OCI-M1 (cell line): ENCODE data around the gene WASHC3.

Experiments used
- DNase-seq: peaks from one replicate; lab custom pipeline; 2025; lab: John Stamatoyannopoulos, UW

Gene WASHC3

DNA sequence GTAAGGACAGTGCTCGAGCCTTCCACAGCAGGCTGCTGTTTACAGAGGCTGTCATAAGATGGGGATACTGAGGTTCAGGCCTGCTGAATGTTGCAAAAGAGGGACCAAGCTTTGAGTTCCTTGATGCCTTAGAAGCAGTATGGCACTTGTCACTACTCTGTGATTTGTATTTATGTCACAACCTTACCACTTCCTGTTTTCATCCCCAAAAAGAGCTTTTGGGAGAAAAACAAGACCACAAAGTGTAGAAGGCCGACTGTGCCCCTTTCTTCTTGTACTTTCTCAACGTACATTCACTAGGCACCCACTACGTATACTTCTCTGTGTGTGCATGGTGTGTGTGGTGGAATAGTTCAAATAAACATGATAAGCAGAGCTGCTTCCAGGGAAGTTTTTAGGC is 94.3 kb downstream of the WASHC3 start:
- peak; percentile 34 for DNase-seq

DNA sequence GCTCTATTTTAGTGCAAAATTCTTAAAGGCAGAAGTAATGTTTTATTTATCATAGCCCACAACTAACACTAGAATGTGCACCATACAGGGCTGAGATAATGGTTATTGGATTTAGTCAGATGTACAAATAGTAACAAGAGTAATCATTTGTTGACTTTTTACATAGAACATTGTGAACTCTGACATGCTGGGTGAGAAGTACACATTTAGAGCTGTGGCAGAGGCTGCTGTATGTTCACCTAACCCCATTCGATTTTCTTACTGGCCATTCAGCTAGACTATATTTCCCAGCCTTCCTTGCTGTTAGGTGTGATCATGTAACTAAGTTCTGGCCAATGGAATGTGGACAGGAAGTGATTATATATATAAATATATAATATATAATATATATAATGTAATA is 95.3 kb downstream of the WASHC3 start:
- no peak for DNase-seq

- DNase-seq: peak; percentile 60
Measured at GRCh38 chr12:101963697-101964096, 98.1 kb downstream of the WASHC3 start.
